GM19239 (cell line): ENCODE data around the gene NUCB2.

Experiments used
- DNase-seq: peaks from one replicate; pipeline ENCODE4 v3.0.0; 2011; ENCODE audit warnings: low spot score; ENCODE audit not compliant: insufficient read length
- FAIRE-seq: peaks from 2 replicates; lab custom pipeline; 2011; peaks lifted over from hg19 to GRCh38; lab: Jason Lieb, UNC

NUCB2 gene

GRCh38 chr11:17376493-17376892 is 100.0 kb downstream of the NUCB2 start:
- no peak for FAIRE-seq

GRCh38 chr11:17378655-17379054 is 102.1 kb downstream of the NUCB2 start:
- DNase-seq: no peak
- FAIRE-seq: no peak

More at GRCh38 chr11:17376493-17376892, 100.0 kb downstream of the NUCB2 start:
- DNase-seq: no peak

GRCh38 chr11:17379383-17380180 is 103.0 kb downstream of the NUCB2 start:
- DNase-seq: no peak
- FAIRE-seq: no peak

GRCh38 chr11:17381156-17381555 is 104.6 kb downstream of the NUCB2 start:
- DNase-seq: no peak
- no peak for FAIRE-seq
